Trophoblast cell (in vitro differentiated cells and primary cell): ENCODE data around the gene TRIP4.

Experiments used
- DNase-seq, 2 donors: peaks; one replicate each; pipeline ENCODE4 v3.0.0-alpha.2; 2016
- H2AFZ ChIP-seq: 2 replicates; pipeline ENCODE4 v1.6.1; 2013; ENCODE audit warnings: low read length, moderate library complexity, mild to moderate bottlenecking; ENCODE audit not compliant: insufficient read depth, poor library complexity
- H2AK5ac ChIP-seq: 2 replicates; pipeline ENCODE4 v1.6.1; 2013; ENCODE audit warnings: mild to moderate bottlenecking, low read length
- H2BK120ac ChIP-seq: 2 replicates; pipeline ENCODE4 v1.6.1; 2013; ENCODE audit warnings: low read length, mild to moderate bottlenecking, moderate library complexity; ENCODE audit not compliant: insufficient read depth, poor library complexity
- H2BK12ac ChIP-seq: 2 replicates; pipeline ENCODE4 v1.6.1; 2013; ENCODE audit warnings: mild to moderate bottlenecking, low read length, moderate library complexity
- H2BK5ac ChIP-seq: 2 replicates; pipeline ENCODE4 v1.6.1; 2013; ENCODE audit warnings: low read length, low read depth, moderate library complexity, mild to moderate bottlenecking; ENCODE audit not compliant: poor library complexity
- H3K14ac ChIP-seq: 2 replicates; pipeline ENCODE4 v1.6.1; 2013; ENCODE audit warnings: mild to moderate bottlenecking, low read length
- H3K18ac ChIP-seq: 2 replicates; pipeline ENCODE4 v1.6.1; 2013; ENCODE audit warnings: mild to moderate bottlenecking, low read length
- H3K23ac ChIP-seq: 2 replicates; pipeline ENCODE4 v1.6.1; 2013; ENCODE audit warnings: low read length
- H3K27ac ChIP-seq: 2 replicates; pipeline ENCODE4 v1.5.1; 2013; ENCODE audit warnings: low read depth, mild to moderate bottlenecking, inconsistent platforms, low read length, moderate library complexity
- H3K27me3 ChIP-seq: 2 replicates; pipeline ENCODE4 v1.6.1; 2013; ENCODE audit warnings: inconsistent platforms, mild to moderate bottlenecking, low read length, moderate library complexity; ENCODE audit not compliant: insufficient read depth
- H3K36me3 ChIP-seq, 2 experiments: 1 replicate in 1 of 2; 2 replicates in 1 of 2; pipeline ENCODE4 v1.6.1; 2013; ENCODE audit warnings: low read length in 2 of 2, mild to moderate bottlenecking in 2 of 2, moderate library complexity in 1 of 2; ENCODE audit not compliant: insufficient read depth in 2 of 2, control insufficient read depth in 1 of 2
- H3K4ac ChIP-seq: 2 replicates; pipeline ENCODE4 v1.6.1; 2013; ENCODE audit warnings: low read depth, mild to moderate bottlenecking, low read length, moderate library complexity
- H3K4me1 ChIP-seq, 2 experiments: 1 replicate in 1 of 2; 2 replicates in 1 of 2; pipeline ENCODE4 v1.6.1; 2013; ENCODE audit warnings: low read length in 2 of 2, mild to moderate bottlenecking in 2 of 2, moderate library complexity in 1 of 2; ENCODE audit not compliant: insufficient read depth in 2 of 2, control insufficient read depth in 1 of 2
- H3K4me2 ChIP-seq: 2 replicates; pipeline ENCODE4 v1.6.1; 2013; ENCODE audit warnings: inconsistent platforms, mild to moderate bottlenecking, low read length, moderate library complexity
- H3K4me3 ChIP-seq: 2 replicates; pipeline ENCODE4 v1.5.1; 2013; ENCODE audit warnings: mild to moderate bottlenecking, low read depth, low read length, inconsistent platforms
- H3K79me1 ChIP-seq: one replicate; pipeline ENCODE4 v1.6.1; 2013; ENCODE audit warnings: low read length
- H3K79me2 ChIP-seq: 2 replicates; pipeline ENCODE4 v1.6.1; 2013; ENCODE audit warnings: low read length, mild to moderate bottlenecking; ENCODE audit not compliant: control insufficient read depth, insufficient read depth, poor library complexity
- H3K9ac ChIP-seq: 2 replicates; pipeline ENCODE4 v1.6.1; 2013; ENCODE audit warnings: mild to moderate bottlenecking, low read length
- H3K9me3 ChIP-seq: 2 replicates; pipeline ENCODE4 v1.6.1; 2013; ENCODE audit warnings: low read depth, mild to moderate bottlenecking, control low read depth, inconsistent platforms, low read length; ENCODE audit not compliant: insufficient read depth
- H4K12ac ChIP-seq: 2 replicates; pipeline ENCODE4 v1.6.1; 2013; ENCODE audit warnings: low read depth, mild to moderate bottlenecking, low read length, moderate library complexity
- H4K8ac ChIP-seq: 2 replicates; pipeline ENCODE4 v1.6.1; 2013; ENCODE audit warnings: low read depth, mild to moderate bottlenecking, low read length, moderate library complexity
- H4K91ac ChIP-seq: one replicate; pipeline ENCODE4 v1.6.1; 2013; ENCODE audit warnings: low read depth, mild to moderate bottlenecking, low read length, moderate library complexity
- WGBS: extraction: QIAGEN DNeasy Blood & Tissue Kit; methylation state at CpG from one replicate; pipeline ENCODE4 v1.1.7; 2013; ENCODE audit warnings: missing lambda C conversion rate; ENCODE audit not compliant: insufficient read length, insufficient coverage; ENCODE audit errors: extremely low coverage; 5-methylcytosine and 5-hydroxymethylcytosine counted together

TRIP4 gene

DNA sequence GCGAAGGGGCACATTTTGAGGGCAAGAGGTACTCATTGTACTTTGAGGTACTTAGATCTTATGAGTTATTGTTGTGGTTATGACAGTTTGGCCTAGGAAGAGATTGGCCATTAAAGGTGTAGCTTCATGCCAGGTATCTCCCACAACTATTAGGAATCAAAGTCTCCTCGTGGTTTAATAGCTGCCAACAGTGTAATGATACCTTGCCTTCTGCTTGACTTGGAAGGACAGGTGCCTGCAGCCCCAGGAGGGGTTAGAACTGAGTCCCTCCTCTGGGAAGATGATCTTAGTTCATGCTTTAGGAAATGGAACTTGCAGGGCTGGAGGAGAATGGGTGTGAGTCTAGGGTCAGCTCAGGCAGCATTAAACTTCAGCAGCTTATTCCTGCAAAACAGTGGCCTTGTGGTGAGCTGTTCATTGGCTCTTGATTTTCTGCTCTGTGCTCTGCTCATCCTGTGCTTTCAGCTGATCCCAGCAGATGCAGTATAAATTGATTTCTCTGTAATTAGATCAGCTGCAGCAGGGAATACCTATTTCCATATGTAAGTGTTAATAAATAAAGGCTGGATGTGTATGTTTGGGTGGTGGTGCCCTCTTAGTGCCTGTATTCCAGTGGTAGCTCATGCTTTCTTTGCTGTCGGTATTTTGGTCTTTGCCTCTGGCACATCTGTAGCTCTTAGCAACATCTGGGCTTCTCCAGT lies 113.2 kb downstream of the TRIP4 start:
- H2BK5ac ChIP-seq, result no peak overlapping the region
- H3K79me2 ChIP-seq, result peaks cover 2% of the 10 kb centered on the region
- H3K18ac ChIP-seq, result no peak overlapping the region
- H3K4me3 ChIP-seq, result no peak overlapping the region
- H3K27me3 ChIP-seq, result no peaks in the 10 kb centered on the region
- no peaks in the 10 kb centered on the region for H3K9me3 ChIP-seq
- no peak overlapping the region for H2BK12ac ChIP-seq
- H2BK120ac ChIP-seq, result no peak overlapping the region
- H4K8ac ChIP-seq, result no peak overlapping the region
- no peak for DNase-seq
- H2AFZ ChIP-seq, result no peak overlapping the region
- no peak overlapping the region for H3K4me2 ChIP-seq
- no peak overlapping the region for H3K9ac ChIP-seq
- no peak overlapping the region for H4K12ac ChIP-seq
- peaks cover 14 to 24% of the 10 kb centered on the region in 2 experiments for H3K36me3 ChIP-seq
- H3K79me1 ChIP-seq, result peaks cover 4% of the 10 kb centered on the region
- H3K23ac ChIP-seq, result no peak overlapping the region
- no peak overlapping the region for H3K27ac ChIP-seq
- WGBS, result no CpG with 5 or more reads among the region's 3 CpGs
- no peak overlapping the region for H2AK5ac ChIP-seq
- no peak overlapping the region for H3K14ac ChIP-seq
- no peak overlapping the region for H4K91ac ChIP-seq
- H3K4ac ChIP-seq, result no peak overlapping the region
- peaks cover 5 to 6% of the 10 kb centered on the region in 2 experiments for H3K4me1 ChIP-seq

GRCh38 chr15:64501396-64501715 lies 113.7 kb downstream of the TRIP4 start:
- Histone ChIP-seq H3K79me2 (peaks cover 2% of the 10 kb centered on the region), H3K4me2 (no peak overlapping the region), H2AK5ac (no peak overlapping the region), H3K4me1 (peaks cover 5 to 6% of the 10 kb centered on the region in 2 experiments), H2BK5ac (no peak overlapping the region), H2AFZ (no peak overlapping the region), H3K27ac (no peak overlapping the region), H3K79me1 (peaks cover 4% of the 10 kb centered on the region), H4K12ac (no peak overlapping the region), H3K9ac (no peak overlapping the region), H3K36me3 (peaks cover 14 to 24% of the 10 kb centered on the region in 2 experiments), H3K27me3 (no peaks in the 10 kb centered on the region), H4K91ac (no peak overlapping the region), H3K9me3 (no peaks in the 10 kb centered on the region), H3K23ac (no peak overlapping the region), H3K4ac (no peak overlapping the region), H3K18ac (no peak overlapping the region), H2BK120ac (no peak overlapping the region), H2BK12ac (no peak overlapping the region), H3K14ac (no peak overlapping the region), H4K8ac (no peak overlapping the region), H3K4me3 (no peak overlapping the region)
- no peak for DNase-seq
- WGBS, result no CpG with 5 or more reads among the region's 1 CpG

- WGBS, result no CpG with 5 or more reads among the region's 2 CpGs
- no peak overlapping the region for H2BK5ac ChIP-seq
Measured at GRCh38 chr15:64502151-64502550, 114.5 kb downstream of the TRIP4 start.

DNA sequence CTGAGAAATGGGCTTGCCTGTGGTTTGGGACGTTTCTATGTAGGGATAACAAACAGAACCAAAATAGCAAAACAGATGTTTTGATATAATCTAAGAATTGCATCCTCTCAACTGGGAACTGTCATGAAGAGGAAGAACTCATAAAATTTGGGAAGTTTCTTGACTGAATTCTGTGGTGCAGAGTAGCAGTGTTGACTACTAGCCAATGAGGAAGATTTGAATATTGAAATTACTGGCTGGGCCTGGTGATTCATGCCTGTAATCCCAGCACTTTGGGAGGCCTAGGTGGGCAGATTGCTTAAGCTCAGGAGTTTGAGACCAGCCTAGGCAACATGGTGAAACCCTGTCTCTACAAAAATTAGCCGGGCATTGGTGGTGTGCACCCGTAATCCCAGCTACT lies 114.9 kb downstream of the TRIP4 start:
- peaks cover 2% of the 10 kb centered on the region for H3K79me2 ChIP-seq
- H3K9ac ChIP-seq, result no peak overlapping the region
- H3K27me3 ChIP-seq, result no peaks in the 10 kb centered on the region
- H3K23ac ChIP-seq, result no peak overlapping the region
- peak overlapping the region; percentile 82 for H2BK5ac ChIP-seq
- no peak overlapping the region for H4K12ac ChIP-seq
- no peak overlapping the region for H3K4me2 ChIP-seq
- WGBS, result no CpG with 5 or more reads among the region's 3 CpGs
- H3K4me3 ChIP-seq, result no peak overlapping the region
- peak overlapping the region; percentile 35 for H4K8ac ChIP-seq
- peak in 1 of 2 donors; percentile 6 for DNase-seq
- peak overlapping the region; percentile 77 for H2BK12ac ChIP-seq
- H2AK5ac ChIP-seq, result peak overlapping the region; percentile 35
- H3K4me1 ChIP-seq, result peaks cover 8 to 9% of the 10 kb centered on the region in 2 experiments
- peak overlapping the region; percentile 63 for H4K91ac ChIP-seq
- H3K36me3 ChIP-seq, result peaks cover 13 to 24% of the 10 kb centered on the region in 2 experiments
- H3K27ac ChIP-seq, result peak overlapping the region; percentile 84
- no peak overlapping the region for H2AFZ ChIP-seq
- H3K18ac ChIP-seq, result peak overlapping the region; percentile 61
- H2BK120ac ChIP-seq, result no peak overlapping the region
- H3K79me1 ChIP-seq, result peaks cover 4% of the 10 kb centered on the region
- H3K9me3 ChIP-seq, result no peaks in the 10 kb centered on the region
- peak overlapping the region; percentile 34 for H3K4ac ChIP-seq
- H3K14ac ChIP-seq, result peak overlapping the region; percentile 62

More at GRCh38 chr15:64502151-64502550, 114.5 kb downstream of the TRIP4 start:
- Histone ChIP-seq H4K12ac (no peak overlapping the region), H2AK5ac (no peak overlapping the region), H4K8ac (no peak overlapping the region), H3K23ac (no peak overlapping the region), H3K9ac (no peak overlapping the region), H3K36me3 (peaks cover 14 to 24% of the 10 kb centered on the region in 2 experiments), H2BK12ac (no peak overlapping the region), H3K4me3 (no peak overlapping the region), H3K27me3 (no peaks in the 10 kb centered on the region), H3K79me1 (peaks cover 4% of the 10 kb centered on the region), H3K4ac (no peak overlapping the region), H4K91ac (no peak overlapping the region), H3K18ac (no peak overlapping the region), H3K4me1 (peaks cover 8 to 9% of the 10 kb centered on the region in 2 experiments), H3K14ac (no peak overlapping the region), H3K27ac (no peak overlapping the region), H3K4me2 (no peak overlapping the region), H3K79me2 (peaks cover 2% of the 10 kb centered on the region), H2BK120ac (no peak overlapping the region), H3K9me3 (no peaks in the 10 kb centered on the region), H2AFZ (no peak overlapping the region)
- DNase-seq, result no peak
